ENCODE measurements around the gene WDR73. TPM values are rescaled to one million over a fixed set of nuclear protein-coding genes. Genes with fewer than 3 reads are reported as not detected.

WDR73 gene
- polyA plus RNA-seq, 1 experiment, result 18.7 TPM

- TF ChIP-seq CTCF (IDR thresholded peaks at IDR 0.05; ENCODE audit: low read depth, low read length), result no peak
- H3K27ac ChIP-seq (ENCODE audit: low read depth, low read length), result no peak overlapping the region
- CTCF ChIA-PET, result interaction anchor here (0.6 kb wide), 2 partner anchors 17 to 53 kb away, joined by 4 to 5 read pairs; partner anchors contain the start of gene NMB
Measured at GRCh38 chr15:84604826-84605553, 49.1 kb downstream of the WDR73 start.

DNA sequence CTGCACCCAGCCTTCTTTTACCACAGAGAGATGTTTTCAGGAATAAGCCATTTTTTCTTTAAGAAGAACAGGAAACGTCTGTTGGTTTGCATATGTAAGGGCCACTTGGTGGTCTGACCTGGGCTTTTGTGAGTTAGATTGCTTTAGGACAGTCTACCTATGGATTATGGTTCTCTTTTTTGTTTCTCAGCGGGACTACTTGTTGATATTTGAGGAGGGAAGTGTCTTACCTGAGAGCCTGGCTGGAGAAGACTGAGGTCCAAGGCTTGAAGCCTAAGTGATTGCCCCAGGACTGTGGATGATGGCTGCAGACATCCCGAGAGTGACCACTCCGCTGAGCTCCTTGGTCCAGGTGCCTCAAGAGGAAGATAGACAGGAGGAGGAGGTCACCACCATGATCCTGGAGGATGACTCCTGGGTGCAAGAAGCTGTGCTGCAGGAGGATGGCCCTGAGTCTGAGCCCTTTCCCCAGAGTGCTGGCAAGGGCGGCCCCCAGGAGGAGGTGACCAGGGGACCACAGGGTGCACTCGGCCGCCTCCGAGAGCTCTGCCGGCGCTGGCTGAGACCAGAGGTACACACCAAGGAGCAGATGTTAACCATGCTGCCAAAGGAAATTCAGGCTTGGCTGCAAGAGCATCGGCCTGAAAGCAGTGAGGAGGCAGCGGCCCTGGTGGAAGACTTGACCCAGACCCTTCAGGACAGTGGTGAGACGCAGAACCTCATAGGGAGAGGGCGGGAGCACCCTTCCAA lies 50.3 kb downstream of the WDR73 start:
- ChIA-PET CTCF (interaction anchor here (1.1 kb wide), 1 partner anchor 55 kb away, joined by 5 read pairs; the partner anchor contains the start of gene NMB), POLR2A (no interaction called here)
- Histone ChIP-seq H3K27ac (ENCODE audit: low read depth, low read length) (no peak overlapping the region), H3K27me3 (ENCODE audit: control insufficient read depth, insufficient read depth, low read length) (no peaks in the 10 kb centered on the region), H3K4me3 (ENCODE audit: low read depth, low read length) (no peak overlapping the region), H3K9me3 (ENCODE audit: control insufficient read depth, insufficient read depth, low read length) (no peaks in the 10 kb centered on the region; the same call in 1 of the 2 replicates)
- DNase-seq (ENCODE audit: low read depth, low spot score), result no peak
- no peak for TF ChIP-seq CTCF (IDR thresholded peaks at IDR 0.05; ENCODE audit: low read depth, low read length)

More at GRCh38 chr15:84604826-84605553, 49.1 kb downstream of the WDR73 start:
- H3K4me3 ChIP-seq (ENCODE audit: low read depth, low read length), result no peak overlapping the region
- H3K9me3 ChIP-seq (ENCODE audit: control insufficient read depth, insufficient read depth, low read length), result no peaks in the 10 kb centered on the region; the same call in 1 of the 2 replicates
- no peaks in the 10 kb centered on the region for H3K27me3 ChIP-seq (ENCODE audit: control insufficient read depth, insufficient read depth, low read length)
- DNase-seq (ENCODE audit: low read depth, low spot score), result no peak
- POLR2A ChIA-PET, result interaction anchor here (0.6 kb wide), 1 partner anchor 59 kb away, joined by 3 read pairs; no protein-coding TSS in a partner anchor

- H3K4me3 ChIP-seq (ENCODE audit: low read depth, low read length), result peak overlapping the region; percentile 99
- POLR2A ChIA-PET, result no interaction called here
- no peak for TF ChIP-seq CTCF (IDR thresholded peaks at IDR 0.05; ENCODE audit: low read depth, low read length)
- H3K27me3 ChIP-seq (ENCODE audit: control insufficient read depth, insufficient read depth, low read length), result no peaks in the 10 kb centered on the region
- CTCF ChIA-PET, result interaction anchor here (0.8 to 5.5 kb wide), 4 partner anchors 13 to 327 kb away, joined by 3 to 39 read pairs (median 4); no protein-coding TSS in a partner anchor
- DNase-seq (ENCODE audit: low read depth, low spot score), result no peak
- no peak overlapping the region for H3K27ac ChIP-seq (ENCODE audit: low read depth, low read length)
- H3K9me3 ChIP-seq (ENCODE audit: control insufficient read depth, insufficient read depth, low read length), result no peaks in the 10 kb centered on the region; the same call in 1 of the 2 replicates
Measured at GRCh38 chr15:84601555-84601838, 52.6 kb downstream of the WDR73 start.

GRCh38 chr15:84600687-84601554 lies 53.2 kb downstream of the WDR73 start, which contains the start of gene ZSCAN2:
Gene ZSCAN2 (plus strand): TSS chr15:84601009. CDS start chr15:84603928, 2,919 bp downstream.
- ChIA-PET POLR2A (interaction anchor here (0.6 kb wide), 1 partner anchor 8 kb away, joined by 3 read pairs; no protein-coding TSS in a partner anchor), CTCF (interaction anchor here (0.8 to 5.5 kb wide), 4 partner anchors 13 to 327 kb away, joined by 3 to 39 read pairs (median 4); no protein-coding TSS in a partner anchor)
- peaks cover 3% of the 10 kb centered on the region for H3K27me3 ChIP-seq (ENCODE audit: control insufficient read depth, insufficient read depth, low read length)
- no peaks in the 10 kb centered on the region; the same call in 1 of the 2 replicates for H3K9me3 ChIP-seq (ENCODE audit: control insufficient read depth, insufficient read depth, low read length)
- peak within 1 kb of the TSS; percentile 68 for H3K27ac ChIP-seq (ENCODE audit: low read depth, low read length)
- no peak for TF ChIP-seq CTCF (IDR thresholded peaks at IDR 0.05; ENCODE audit: low read depth, low read length)
- peak within 1 kb of the TSS; percentile 99 for H3K4me3 ChIP-seq (ENCODE audit: low read depth, low read length)
- peak; percentile 77 for DNase-seq (ENCODE audit: low read depth, low spot score)

All from AG04450 (cell line).